GM13976 (cell line): ENCODE results near the gene ICOSLG.
A peak's percentile ranks its signal among the peaks of the same experiment; 100 is the strongest.
"Not testable (repeated sequence)": the region's sequence is repeated elsewhere in the genome, so short reads cannot be mapped to it uniquely, and the experiment has no call there.

Experiments
- DNase-seq: peaks from one replicate; pipeline ENCODE4 v3.0.0; 2012; ENCODE audit warnings: low spot score
- CTCF ChIP-seq: IDR thresholded peaks from 2 replicates; pipeline ENCODE4 v1.5.1; 2012; ENCODE audit warnings: borderline replicate concordance, mild to moderate bottlenecking; ENCODE audit not compliant: insufficient read depth; ENCODE audit errors: extremely low read depth, missing control alignments, control extremely low read depth
- in situ Hi-C: fragments of 300-500 bp; cut with MboI; formaldehyde crosslinking; loops from one replicate; pipeline ENCODE4 v1.12.0; 2022; ENCODE audit warnings: low sequenced_read_pairs, mixed read lengths, inconsistent platforms; ENCODE audit not compliant: unreplicated experiment

ICOSLG gene

GRCh38 chr21:44199448-44199847 is 41.3 kb downstream of the ICOSLG start:
- in situ Hi-C loops: no loop called here
- TF ChIP-seq CTCF: no peak
- DNase-seq: peak; percentile 5

- DNase-seq, in situ Hi-C loops: not testable (repeated sequence)
These were observed 43.6 kb downstream of the ICOSLG start for GRCh38 chr21:44197156-44197516.

- DNase-seq, in situ Hi-C loops: not testable (repeated sequence)
These were observed 44.3 kb downstream of the ICOSLG start for GRCh38 chr21:44196212-44197155.

- DNase-seq, in situ Hi-C loops: not testable (repeated sequence)
These were observed 45.9 kb downstream of the ICOSLG start for GRCh38 chr21:44194888-44195287.

GRCh38 chr21:44194451-44194850 is 46.3 kb downstream of the ICOSLG start:
- in situ Hi-C loops, DNase-seq: not testable (repeated sequence)

- DNase-seq, in situ Hi-C loops: not testable (repeated sequence)
These were observed 47.6 kb downstream of the ICOSLG start for GRCh38 chr21:44193108-44193507.

- in situ Hi-C loops, DNase-seq: not testable (repeated sequence)
These were observed 50.1 kb downstream of the ICOSLG start for GRCh38 chr21:44190349-44191271.

GRCh38 chr21:44184862-44185261 is 55.9 kb downstream of the ICOSLG start:
- in situ Hi-C loops: not testable (repeated sequence)

GRCh38 chr21:44182202-44182601 is 58.5 kb downstream of the ICOSLG start:
- in situ Hi-C loops, DNase-seq: not testable (repeated sequence)

More at GRCh38 chr21:44184862-44185261, 55.9 kb downstream of the ICOSLG start:
- DNase-seq: not testable (repeated sequence)

- DNase-seq, in situ Hi-C loops: not testable (repeated sequence)
These were observed 59.2 kb downstream of the ICOSLG start for GRCh38 chr21:44181506-44181905.

GRCh38 chr21:44176127-44176526 is 64.6 kb downstream of the ICOSLG start:
- DNase-seq, in situ Hi-C loops: not testable (repeated sequence)

- DNase-seq, in situ Hi-C loops: not testable (repeated sequence)
These were observed 65.6 kb downstream of the ICOSLG start for GRCh38 chr21:44175189-44175588.
